Endothelial cell (in vitro differentiated cells): ENCODE results near the gene CHRDL2. TPM values are rescaled to one million over a fixed set of nuclear protein-coding genes. Genes with fewer than 3 reads are reported as not detected.
A peak's percentile ranks its signal among the peaks of the same experiment; 100 is the strongest.

ENCODE experiments used
- DNase-seq: peaks from one replicate; pipeline ENCODE4 v3.0.0; 2021; ENCODE audit warnings: low spot score
- H3K27ac Mint-ChIP-seq: one replicate; pipeline ENCODE4 v1.8.0; 2021; ENCODE audit warnings: mixed read lengths, inconsistent platforms; ENCODE audit not compliant: unreplicated experiment
- H3K27me3 Mint-ChIP-seq: one replicate; pipeline ENCODE4 v1.8.0; 2021; ENCODE audit warnings: mild to moderate bottlenecking, moderate library complexity, mixed read lengths, inconsistent platforms; ENCODE audit not compliant: unreplicated experiment
- H3K36me3 Mint-ChIP-seq: one replicate; pipeline ENCODE4 v1.8.0; 2021; ENCODE audit warnings: mild to moderate bottlenecking, low read depth, mixed read lengths, inconsistent platforms; ENCODE audit not compliant: unreplicated experiment
- H3K4me1 Mint-ChIP-seq: one replicate; pipeline ENCODE4 v1.8.0; 2021; ENCODE audit warnings: mild to moderate bottlenecking, mixed read lengths, inconsistent platforms; ENCODE audit not compliant: unreplicated experiment
- H3K4me3 Mint-ChIP-seq: one replicate; pipeline ENCODE4 v1.8.0; 2021; ENCODE audit warnings: mild to moderate bottlenecking, mixed read lengths, inconsistent platforms; ENCODE audit not compliant: unreplicated experiment
- H3K9me3 Mint-ChIP-seq: one replicate; pipeline ENCODE4 v1.8.0; 2021; ENCODE audit warnings: mixed read lengths, inconsistent platforms; ENCODE audit not compliant: unreplicated experiment
- CTCF ChIP-seq: fragments of 200-600 bp; sonication (generic); IDR thresholded peaks from one replicate; pipeline ENCODE4 v1.5.0; 2021; ENCODE audit warnings: antibody characterized with exemption; ENCODE audit not compliant: unreplicated experiment
- total RNA-seq: library from RNA; stranded (reverse); fragmentation: NEBNext Ultra II Directional; extraction: Animal tissue kit (Norgen Biotek cat#: 25700); gene quantifications from one replicate; pipeline ENCODE4 v1.2.1, GENCODE V29; 2021; ENCODE audit not compliant: unreplicated experiment

The CHRDL2 gene
- total RNA-seq, 1 donor from 2014 or later: 0.21 TPM

GRCh38 chr11:74729397-74729796, 1.8 kb downstream of the CHRDL2 start:
- DNase-seq: no peak
- peaks cover 32% of the 10 kb centered on the region for H3K27me3 Mint-ChIP-seq
- peaks cover 4% of the 10 kb centered on the region for H3K36me3 Mint-ChIP-seq
- no peaks in the 10 kb centered on the region for H3K9me3 Mint-ChIP-seq
- no peak for TF ChIP-seq CTCF
- no peak overlapping the region for H3K27ac Mint-ChIP-seq
- H3K4me1 Mint-ChIP-seq: peaks cover 7% of the 10 kb centered on the region
- no peak overlapping the region for H3K4me3 Mint-ChIP-seq

- H3K36me3 Mint-ChIP-seq: no peaks in the 10 kb centered on the region
- H3K4me1 Mint-ChIP-seq: peaks cover 1% of the 10 kb centered on the region
- H3K9me3 Mint-ChIP-seq: no peaks in the 10 kb centered on the region
- peak; percentile 76 for DNase-seq
- H3K27me3 Mint-ChIP-seq: peaks cover 17% of the 10 kb centered on the region
- TF ChIP-seq CTCF: peak; percentile 75
- H3K27ac Mint-ChIP-seq: no peak overlapping the region
- no peak overlapping the region for H3K4me3 Mint-ChIP-seq
Measured at GRCh38 chr11:74726547-74727182, 4.6 kb downstream of the CHRDL2 start.

- TF ChIP-seq CTCF: no peak
- H3K4me1 Mint-ChIP-seq: peaks cover 3% of the 10 kb centered on the region
- DNase-seq: no peak
- H3K9me3 Mint-ChIP-seq: no peaks in the 10 kb centered on the region
- peaks cover 13% of the 10 kb centered on the region for H3K27me3 Mint-ChIP-seq
- no peak overlapping the region for H3K27ac Mint-ChIP-seq
- no peak overlapping the region for H3K4me3 Mint-ChIP-seq
- no peaks in the 10 kb centered on the region for H3K36me3 Mint-ChIP-seq
Measured at GRCh38 chr11:74725701-74726100, 5.5 kb downstream of the CHRDL2 start.

GRCh38 chr11:74723511-74723910, 7.7 kb downstream of the CHRDL2 start:
- no peak for TF ChIP-seq CTCF
- DNase-seq: no peak
- Mint-ChIP-seq H3K4me3 (no peak overlapping the region), H3K4me1 (peaks cover 7% of the 10 kb centered on the region), H3K27ac (no peak overlapping the region), H3K9me3 (no peaks in the 10 kb centered on the region), H3K27me3 (peaks cover 3% of the 10 kb centered on the region), H3K36me3 (no peaks in the 10 kb centered on the region)

GRCh38 chr11:74721479-74721835, 9.8 kb downstream of the CHRDL2 start:
- DNase-seq: no peak
- Mint-ChIP-seq H3K4me3 (no peak overlapping the region), H3K9me3 (no peaks in the 10 kb centered on the region), H3K4me1 (peaks cover 13% of the 10 kb centered on the region), H3K36me3 (no peaks in the 10 kb centered on the region), H3K27me3 (peaks cover 11% of the 10 kb centered on the region), H3K27ac (no peak overlapping the region)
- TF ChIP-seq CTCF: no peak
